ENCODE measurements around the gene ZNF382.

Gene ZNF382

GRCh38 chr19:36679455-36679854 lies 74.3 kb downstream of the ZNF382 start:
- no peak for DNase-seq (ENCODE audit: low read depth)
- TF ChIP-seq, protein P1, sequence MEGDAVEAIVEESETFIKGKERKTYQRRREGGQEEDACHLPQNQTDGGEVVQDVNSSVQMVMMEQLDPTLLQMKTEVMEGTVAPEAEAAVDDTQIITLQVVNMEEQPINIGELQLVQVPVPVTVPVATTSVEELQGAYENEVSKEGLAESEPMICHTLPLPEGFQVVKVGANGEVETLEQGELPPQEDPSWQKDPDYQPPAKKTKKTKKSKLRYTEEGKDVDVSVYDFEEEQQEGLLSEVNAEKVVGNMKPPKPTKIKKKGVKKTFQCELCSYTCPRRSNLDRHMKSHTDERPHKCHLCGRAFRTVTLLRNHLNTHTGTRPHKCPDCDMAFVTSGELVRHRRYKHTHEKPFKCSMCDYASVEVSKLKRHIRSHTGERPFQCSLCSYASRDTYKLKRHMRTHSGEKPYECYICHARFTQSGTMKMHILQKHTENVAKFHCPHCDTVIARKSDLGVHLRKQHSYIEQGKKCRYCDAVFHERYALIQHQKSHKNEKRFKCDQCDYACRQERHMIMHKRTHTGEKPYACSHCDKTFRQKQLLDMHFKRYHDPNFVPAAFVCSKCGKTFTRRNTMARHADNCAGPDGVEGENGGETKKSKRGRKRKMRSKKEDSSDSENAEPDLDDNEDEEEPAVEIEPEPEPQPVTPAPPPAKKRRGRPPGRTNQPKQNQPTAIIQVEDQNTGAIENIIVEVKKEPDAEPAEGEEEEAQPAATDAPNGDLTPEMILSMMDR (conservative IDR thresholded peaks at IDR 0.05; ENCODE audit: control insufficient read depth, insufficient read depth, low read depth, low read length) = no peak
- no peak overlapping the region for H3K4me3 ChIP-seq (ENCODE audit: control insufficient read depth, low read depth, low read length)

Measured in fibroblast of mammary gland (primary cell).